RWPE2 (cell line): Measurements from ENCODE around the gene DISP2.

Source experiments
- ATAC-seq: fragments of 200-7000 bp; cut with Tn5 transposase; 3 replicates; pipeline ENCODE4 v1.9.1; 2021; ENCODE audit warnings: low read depth
- DNase-seq: peaks from one replicate; pipeline ENCODE4 v3.0.0-alpha.2; 2020; ENCODE audit warnings: low spot score
- H3K27ac ChIP-seq: fragments of 450-650 bp; 2 replicates; pipeline ENCODE4 v1.5.1; 2017; ENCODE audit warnings: mild to moderate bottlenecking; ENCODE audit not compliant: poor library complexity, severe bottlenecking
- H3K27me3 ChIP-seq: fragments of 250-450 bp; sonication (Bioruptor Pico); 2 replicates; pipeline ENCODE4 v1.5.1; 2021; ENCODE audit warnings: mild to moderate bottlenecking, moderate library complexity; ENCODE audit not compliant: insufficient read depth, poor library complexity, severe bottlenecking
- H3K36me3 ChIP-seq: fragments of 250-450 bp; sonication (Bioruptor Pico); 2 replicates; pipeline ENCODE4 v1.5.1; 2020; ENCODE audit warnings: low read depth, mild to moderate bottlenecking, moderate library complexity
- H3K4me1 ChIP-seq: fragments of 250-450 bp; sonication (Bioruptor Pico); 2 replicates; pipeline ENCODE4 v1.5.1; 2021; ENCODE audit warnings: mild to moderate bottlenecking, moderate library complexity; ENCODE audit not compliant: insufficient read depth, poor library complexity, severe bottlenecking
- H3K4me3 ChIP-seq: fragments of 250-450 bp; sonication (Bioruptor Pico); 2 replicates; pipeline ENCODE4 v1.5.1; 2021; ENCODE audit warnings: mild to moderate bottlenecking, moderate library complexity; ENCODE audit not compliant: severe bottlenecking
- H3K9me3 ChIP-seq: fragments of 250-450 bp; sonication (Bioruptor Pico); 2 replicates; pipeline ENCODE4 v1.5.1; 2021; ENCODE audit warnings: mild to moderate bottlenecking, moderate library complexity; ENCODE audit not compliant: severe bottlenecking
- TF ChIP-seq, protein P1 (sequence below): fragments of 450-650 bp; IDR thresholded peaks from one replicate; pipeline ENCODE4 v1.5.1; 2017; ENCODE audit warnings: mild to moderate bottlenecking, moderate library complexity; ENCODE audit not compliant: poor library complexity, severe bottlenecking

Gene DISP2

DNA sequence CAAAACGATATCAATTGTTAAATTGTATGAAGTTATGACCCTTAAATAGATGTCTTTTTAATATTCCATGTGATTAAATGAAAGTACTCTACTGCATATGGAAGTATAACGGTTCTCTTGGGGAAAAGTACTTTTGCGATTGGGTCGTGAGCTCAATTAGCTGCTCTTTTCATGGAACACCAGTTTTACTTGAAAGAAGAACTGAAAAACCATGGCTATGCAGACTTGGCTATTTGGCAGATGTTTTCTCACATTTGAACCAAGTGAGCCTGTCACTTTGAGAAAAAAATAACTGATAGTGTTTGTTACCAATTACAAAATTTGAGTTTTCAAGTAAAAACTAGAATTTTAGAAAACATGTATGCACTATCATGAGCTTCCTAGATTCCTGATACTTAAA lies 40.4 kb upstream of the DISP2 start:
- Histone ChIP-seq H3K4me1 (peaks cover 23% of the 10 kb centered on the region), H3K27me3 (no peaks in the 10 kb centered on the region), H3K27ac (no peak overlapping the region), H3K36me3 (no peaks in the 10 kb centered on the region), H3K4me3 (no peak overlapping the region), H3K9me3 (no peaks in the 10 kb centered on the region)
- DNase-seq = no peak
- TF ChIP-seq, protein P1, sequence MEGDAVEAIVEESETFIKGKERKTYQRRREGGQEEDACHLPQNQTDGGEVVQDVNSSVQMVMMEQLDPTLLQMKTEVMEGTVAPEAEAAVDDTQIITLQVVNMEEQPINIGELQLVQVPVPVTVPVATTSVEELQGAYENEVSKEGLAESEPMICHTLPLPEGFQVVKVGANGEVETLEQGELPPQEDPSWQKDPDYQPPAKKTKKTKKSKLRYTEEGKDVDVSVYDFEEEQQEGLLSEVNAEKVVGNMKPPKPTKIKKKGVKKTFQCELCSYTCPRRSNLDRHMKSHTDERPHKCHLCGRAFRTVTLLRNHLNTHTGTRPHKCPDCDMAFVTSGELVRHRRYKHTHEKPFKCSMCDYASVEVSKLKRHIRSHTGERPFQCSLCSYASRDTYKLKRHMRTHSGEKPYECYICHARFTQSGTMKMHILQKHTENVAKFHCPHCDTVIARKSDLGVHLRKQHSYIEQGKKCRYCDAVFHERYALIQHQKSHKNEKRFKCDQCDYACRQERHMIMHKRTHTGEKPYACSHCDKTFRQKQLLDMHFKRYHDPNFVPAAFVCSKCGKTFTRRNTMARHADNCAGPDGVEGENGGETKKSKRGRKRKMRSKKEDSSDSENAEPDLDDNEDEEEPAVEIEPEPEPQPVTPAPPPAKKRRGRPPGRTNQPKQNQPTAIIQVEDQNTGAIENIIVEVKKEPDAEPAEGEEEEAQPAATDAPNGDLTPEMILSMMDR = no peak
- ATAC-seq = no peak

- ATAC-seq (no peak), DNase-seq (no peak)
- Histone ChIP-seq H3K4me1 (peaks cover 7% of the 10 kb centered on the region), H3K9me3 (no peaks in the 10 kb centered on the region), H3K27me3 (no peaks in the 10 kb centered on the region), H3K27ac (no peak overlapping the region), H3K36me3 (no peaks in the 10 kb centered on the region), H3K4me3 (no peak overlapping the region)
- TF ChIP-seq, protein P1 = no peak
Measured at GRCh38 chr15:40320409-40320808, 37.6 kb upstream of the DISP2 start.

- H3K9me3 ChIP-seq = no peaks in the 10 kb centered on the region
- H3K4me3 ChIP-seq = no peak overlapping the region
- no peaks in the 10 kb centered on the region for H3K36me3 ChIP-seq
- ATAC-seq (peak; percentile 35; the same call in 2 of the 3 replicates), DNase-seq (peak; percentile 45)
- H3K27me3 ChIP-seq = no peaks in the 10 kb centered on the region
- no peak overlapping the region for H3K27ac ChIP-seq
- peaks cover 9% of the 10 kb centered on the region for H3K4me1 ChIP-seq
- TF ChIP-seq, protein P1 = peak; percentile 99
Measured at GRCh38 chr15:40320931-40321371, 37.1 kb upstream of the DISP2 start.

GRCh38 chr15:40322531-40323238 lies 35.3 kb upstream of the DISP2 start:
- H3K4me1 ChIP-seq = peaks cover 24% of the 10 kb centered on the region
- peak; percentile 78 for DNase-seq
- H3K4me3 ChIP-seq = peak overlapping the region; percentile 98
- TF ChIP-seq, protein P1 = no peak
- H3K36me3 ChIP-seq = peaks cover 7% of the 10 kb centered on the region
- H3K9me3 ChIP-seq = no peaks in the 10 kb centered on the region
- no peaks in the 10 kb centered on the region for H3K27me3 ChIP-seq
- H3K27ac ChIP-seq = no peak overlapping the region
- no peak for ATAC-seq
